OCI-LY3 (cell line): ENCODE results near the gene SRRM1.

Experiments used
- CTCF ChIP-seq: fragments of 200-600, 300-600 bp; sonication (generic); IDR thresholded peaks from 2 replicates; pipeline ENCODE4 v1.5.1; 2014; ENCODE audit warnings: antibody characterized with exemption, low read length, low read depth
- EZH2phosphoT487 ChIP-seq: fragments of 200-600 bp; shearing (Covaris generic); IDR thresholded peaks from 2 replicates; pipeline ENCODE4 v1.6.1; 2018; ENCODE audit warnings: antibody characterized with exemption, mixed run types, low read depth

DNA sequence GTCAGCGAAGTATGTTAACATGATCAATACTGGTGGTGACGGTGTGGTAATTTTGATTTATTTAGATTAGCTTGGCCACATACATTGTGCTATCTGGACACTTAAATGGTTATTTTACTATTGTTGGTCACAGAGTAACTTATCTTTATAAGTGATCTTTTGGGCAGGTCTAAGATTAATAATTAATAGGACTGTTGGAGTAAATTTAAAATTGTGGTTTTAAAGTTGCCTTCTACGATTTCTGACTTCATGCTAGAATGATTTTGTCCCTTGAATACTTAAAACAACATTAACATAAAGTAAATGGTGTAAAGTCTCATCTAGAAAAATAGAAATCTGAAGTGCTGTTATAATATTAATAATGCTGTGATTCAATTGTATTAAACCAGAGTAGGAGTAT lies 14.7 kb downstream of the SRRM1 start:
- TF ChIP-seq CTCF = no peak
- TF ChIP-seq EZH2phosphoT487 = no peak
